ENCODE measurements around the gene HSPD1. TPM values are rescaled to one million over a fixed set of nuclear protein-coding genes. Genes with fewer than 3 reads are reported as not detected.
A peak's percentile ranks its signal among the peaks of the same experiment; 100 is the strongest.

Gene HSPD1
- total and polyA plus RNA-seq, 9 of the 15 experiments (the other 6 are each of a cell fraction or from before 2014, with no cell fraction given): 398 to 1,014 (median 622) TPM

DNA sequence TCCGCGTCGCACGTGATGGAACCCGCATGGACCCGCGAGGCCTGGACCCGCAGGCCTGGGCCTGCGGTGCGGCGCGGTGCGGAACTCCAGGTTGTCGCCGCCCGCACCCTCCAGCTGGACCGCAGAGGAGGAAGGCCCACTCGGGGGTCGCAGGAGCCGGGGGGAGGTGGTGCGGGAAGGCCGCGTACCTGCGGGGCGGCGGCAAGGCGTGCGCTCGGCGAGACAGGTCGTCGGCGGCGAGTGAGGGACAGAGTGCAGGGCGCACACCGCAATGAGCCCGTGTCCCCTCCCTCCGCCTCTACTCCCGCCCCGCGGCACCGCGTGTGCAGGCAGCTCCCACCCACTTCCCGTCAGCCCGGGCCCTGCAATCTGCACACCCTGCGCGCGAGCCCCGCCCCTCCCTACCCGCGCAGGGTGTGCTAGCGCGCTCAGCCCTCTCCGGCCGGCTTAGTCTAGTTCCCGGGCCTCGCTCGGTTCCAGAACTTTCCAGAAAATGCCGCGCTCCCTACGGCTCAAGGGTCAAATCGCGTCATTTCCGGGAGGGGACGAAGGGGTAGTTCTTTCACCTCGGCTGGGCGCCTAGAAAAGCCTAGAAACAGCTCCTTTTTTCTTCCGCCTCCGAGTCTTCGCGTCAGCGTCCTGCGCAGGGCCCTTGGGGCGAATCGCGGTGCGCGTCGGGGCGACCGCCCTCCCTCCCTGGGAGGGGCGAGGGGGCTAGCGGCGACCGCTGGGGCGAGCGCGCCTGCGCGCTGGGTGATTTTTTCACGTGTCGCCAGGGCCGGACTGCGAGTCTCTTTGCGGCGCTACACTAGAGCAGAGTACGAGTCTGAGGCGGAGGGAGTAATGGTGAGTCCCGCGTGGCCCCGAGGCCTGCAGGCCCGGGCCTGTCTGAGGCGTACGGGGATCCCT, at the start of gene HSPD1, which contains the start of gene HSPE1 (continued):
- TF ChIP-seq FOXM1 (IDR thresholded peaks at IDR 0.05; ENCODE audit: low read depth): 0 out of 2 replicates have a peak, but pooled peaks have one; percentile 17
- no peak for TF ChIP-seq FOXM1 (CRISPR knock-in tag; IDR thresholded peaks at IDR 0.05; ENCODE audit: low read depth)
- TF ChIP-seq SUPT5H (IDR thresholded peaks at IDR 0.05): peak; percentile 85
- TF ChIP-seq FOXJ2 (tag; IDR thresholded peaks at IDR 0.05): no peak
- no peak for TF ChIP-seq ZNF23 (CRISPR knock-in tag; IDR thresholded peaks at IDR 0.05)
- TF ChIP-seq, protein P1, sequence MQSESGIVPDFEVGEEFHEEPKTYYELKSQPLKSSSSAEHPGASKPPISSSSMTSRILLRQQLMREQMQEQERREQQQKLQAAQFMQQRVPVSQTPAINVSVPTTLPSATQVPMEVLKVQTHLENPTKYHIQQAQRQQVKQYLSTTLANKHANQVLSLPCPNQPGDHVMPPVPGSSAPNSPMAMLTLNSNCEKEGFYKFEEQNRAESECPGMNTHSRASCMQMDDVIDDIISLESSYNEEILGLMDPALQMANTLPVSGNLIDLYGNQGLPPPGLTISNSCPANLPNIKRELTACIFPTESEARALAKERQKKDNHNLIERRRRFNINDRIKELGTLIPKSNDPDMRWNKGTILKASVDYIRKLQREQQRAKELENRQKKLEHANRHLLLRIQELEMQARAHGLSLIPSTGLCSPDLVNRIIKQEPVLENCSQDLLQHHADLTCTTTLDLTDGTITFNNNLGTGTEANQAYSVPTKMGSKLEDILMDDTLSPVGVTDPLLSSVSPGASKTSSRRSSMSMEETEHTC (IDR thresholded peaks at IDR 0.05): 0 out of 2 replicates have a peak, but pooled peaks have one; percentile 34
- peak; percentile 94 for TF ChIP-seq GABPA (tag; conservative IDR thresholded peaks at IDR 0.05; ENCODE audit: low read depth)
- peak; percentile 41; the same call in 1 of the 2 replicates for TF ChIP-seq NFIC (IDR thresholded peaks at IDR 0.05)
- TF ChIP-seq, protein P2, sequence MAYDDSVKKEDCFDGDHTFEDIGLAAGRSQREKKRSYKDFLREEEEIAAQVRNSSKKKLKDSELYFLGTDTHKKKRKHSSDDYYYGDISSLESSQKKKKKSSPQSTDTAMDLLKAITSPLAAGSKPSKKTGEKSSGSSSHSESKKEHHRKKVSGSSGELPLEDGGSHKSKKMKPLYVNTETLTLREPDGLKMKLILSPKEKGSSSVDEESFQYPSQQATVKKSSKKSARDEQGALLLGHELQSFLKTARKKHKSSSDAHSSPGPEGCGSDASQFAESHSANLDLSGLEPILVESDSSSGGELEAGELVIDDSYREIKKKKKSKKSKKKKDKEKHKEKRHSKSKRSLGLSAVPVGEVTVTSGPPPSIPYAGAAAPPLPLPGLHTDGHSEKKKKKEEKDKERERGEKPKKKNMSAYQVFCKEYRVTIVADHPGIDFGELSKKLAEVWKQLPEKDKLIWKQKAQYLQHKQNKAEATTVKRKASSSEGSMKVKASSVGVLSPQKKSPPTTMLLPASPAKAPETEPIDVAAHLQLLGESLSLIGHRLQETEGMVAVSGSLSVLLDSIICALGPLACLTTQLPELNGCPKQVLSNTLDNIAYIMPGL (CRISPR knock-in tag; IDR thresholded peaks at IDR 0.05): no peak
- TF ChIP-seq ZNF584 (CRISPR knock-in tag; IDR thresholded peaks at IDR 0.05; ENCODE audit: low read depth): no peak
- TF ChIP-seq PML (IDR thresholded peaks at IDR 0.05; ENCODE audit: low read length): peak; percentile 51; the same call in 1 of the 2 replicates
- TF ChIP-seq BCL6 (CRISPR knock-in tag; IDR thresholded peaks at IDR 0.05): no peak
- TF ChIP-seq CSDE1 (IDR thresholded peaks at IDR 0.05): no peak
- no peak for TF ChIP-seq TSC22D4 (tag; IDR thresholded peaks at IDR 0.05)
- no peak for TF ChIP-seq CAMTA2 (CRISPR knock-in tag; conservative IDR thresholded peaks at IDR 0.05)
- TF ChIP-seq, protein P3, sequence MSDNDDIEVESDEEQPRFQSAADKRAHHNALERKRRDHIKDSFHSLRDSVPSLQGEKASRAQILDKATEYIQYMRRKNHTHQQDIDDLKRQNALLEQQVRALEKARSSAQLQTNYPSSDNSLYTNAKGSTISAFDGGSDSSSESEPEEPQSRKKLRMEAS (CRISPR knock-in tag; IDR thresholded peaks at IDR 0.05): peak; percentile 89
- TF ChIP-seq BACH1 (tag; IDR thresholded peaks at IDR 0.05): no peak
- TF ChIP-seq GTF2F1 (IDR thresholded peaks at IDR 0.05; ENCODE audit: low read depth, low read length): no peak
- no peak for TF ChIP-seq ZNF3 (CRISPR knock-in tag; IDR thresholded peaks at IDR 0.05)
- TF ChIP-seq L3MBTL2 (IDR thresholded peaks at IDR 0.05): peak; percentile 74
- TF ChIP-seq HEY1 (CRISPR knock-in tag; IDR thresholded peaks at IDR 0.05; ENCODE audit: borderline replicate concordance): no peak
- no peak for TF ChIP-seq MCM3 (IDR thresholded peaks at IDR 0.05)
- TF ChIP-seq, protein P4, sequence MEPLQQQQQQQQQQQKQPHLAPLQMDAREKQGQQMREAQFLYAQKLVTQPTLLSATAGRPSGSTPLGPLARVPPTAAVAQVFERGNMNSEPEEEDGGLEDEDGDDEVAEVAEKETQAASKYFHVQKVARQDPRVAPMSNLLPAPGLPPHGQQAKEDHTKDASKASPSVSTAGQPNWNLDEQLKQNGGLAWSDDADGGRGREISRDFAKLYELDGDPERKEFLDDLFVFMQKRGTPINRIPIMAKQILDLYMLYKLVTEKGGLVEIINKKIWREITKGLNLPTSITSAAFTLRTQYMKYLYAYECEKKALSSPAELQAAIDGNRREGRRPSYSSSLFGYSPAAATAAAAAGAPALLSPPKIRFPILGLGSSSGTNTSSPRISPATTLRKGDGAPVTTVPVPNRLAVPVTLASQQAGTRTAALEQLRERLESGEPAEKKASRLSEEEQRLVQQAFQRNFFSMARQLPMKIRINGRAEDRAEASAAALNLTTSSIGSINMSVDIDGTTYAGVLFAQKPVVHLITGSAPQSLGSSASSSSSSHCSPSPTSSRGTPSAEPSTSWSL (CRISPR knock-in tag; IDR thresholded peaks at IDR 0.05; ENCODE audit: borderline replicate concordance): no peak
- TF ChIP-seq THRAP3 (IDR thresholded peaks at IDR 0.05; ENCODE audit: borderline replicate concordance): no peak

Measured in K562 (cell line).